Measurements from ENCODE around the gene ACSF2. TPM values are rescaled to one million over a fixed set of nuclear protein-coding genes. Genes with fewer than 3 reads are reported as not detected.

The ACSF2 gene
- polyA plus RNA-seq, 1 of the 3 experiments (the other 2 are of a cell fraction), result 46.6 TPM

DNA sequence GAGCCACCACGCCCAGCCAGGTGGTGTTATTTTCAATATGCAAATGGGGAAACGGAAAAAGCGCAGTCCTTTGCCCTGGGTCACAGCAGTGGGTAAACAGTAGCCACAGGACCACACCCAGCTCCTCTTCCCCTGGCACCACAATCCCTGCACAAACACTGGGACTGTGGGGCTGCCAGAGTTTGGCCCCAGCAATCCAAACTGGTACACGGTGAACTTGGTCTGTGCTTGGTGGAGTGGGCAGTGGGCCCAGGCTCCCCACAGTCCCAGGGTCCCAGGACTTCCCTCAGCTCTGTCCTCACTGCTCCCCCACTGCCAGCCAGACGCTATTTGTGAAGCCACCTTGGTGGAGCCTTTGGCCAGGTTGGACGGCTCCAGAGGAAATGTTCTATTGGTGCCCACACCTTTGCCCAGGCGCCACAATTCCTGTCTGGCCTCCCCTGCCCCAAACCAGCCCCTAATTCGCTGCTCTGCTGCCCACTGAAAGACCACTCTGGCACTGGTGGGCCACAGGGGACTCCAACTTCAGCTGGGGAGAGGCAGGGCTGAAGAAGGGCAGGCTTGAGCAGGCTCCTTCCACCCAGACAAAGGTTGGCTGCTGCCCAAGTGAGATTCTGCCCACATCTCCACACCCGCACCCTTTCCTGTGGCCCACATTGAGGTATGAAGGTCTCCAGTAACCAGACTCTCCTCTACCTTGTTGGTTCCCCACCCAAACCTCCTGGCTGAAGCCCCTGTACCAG, 40.5 kb downstream of the ACSF2 start:
- Histone ChIP-seq H3K27ac (ENCODE audit: low read depth in 2 of 2, low read length in 1 of 2) (no peak overlapping the region), H3K9me3 (no peaks in the 10 kb centered on the region), H4K20me1 (ENCODE audit: insufficient read depth) (no peaks in the 10 kb centered on the region; the same call in 1 of the 2 replicates), H3K4me1 (ENCODE audit: control insufficient read depth in 1 of 2, insufficient read depth in 2 of 2, low read depth in 1 of 2, low read length in 1 of 2) (peaks cover 0 to 17% of the 10 kb centered on the region in 2 experiments; a peak in 1 of 4 replicates), H3K9ac (no peak overlapping the region), H3K79me2 (ENCODE audit: insufficient read depth) (no peaks in the 10 kb centered on the region), H3K4me3 (ENCODE audit: low read depth in 2 of 2, low read length in 1 of 2) (no peak overlapping the region), H2AFZ (ENCODE audit: low read depth) (no peak overlapping the region), H3K36me3 (replicated peaks in 1 of 2; ENCODE audit: control insufficient read depth in 1 of 2, insufficient read depth in 2 of 2, low read length in 1 of 2) (peaks cover 0 to 2% of the 10 kb centered on the region in 2 experiments), H3K4me2 (no peak overlapping the region), H3F3A (replicated peaks; ENCODE audit: insufficient read depth) (no peaks in the 10 kb centered on the region), H3K9me2 (no peaks in the 10 kb centered on the region), H3K27me3 (ENCODE audit: insufficient read depth) (no peaks in the 10 kb centered on the region)
- no peak for DNase-seq
- TF ChIP-seq FOXJ3 (CRISPR knock-in tag; IDR thresholded peaks at IDR 0.05) (no peak), ZBTB33 (IDR thresholded peaks at IDR 0.05; ENCODE audit: borderline replicate concordance, low read depth) (no peak), YY1 (IDR thresholded peaks at IDR 0.05; ENCODE audit: low read depth) (no peak), JUND (IDR thresholded peaks at IDR 0.05) (no peak), RCOR1 (IDR thresholded peaks at IDR 0.05; ENCODE audit: low read length) (no peak), CTCF (IDR thresholded peaks at IDR 0.05) (no peak), RAD21 (IDR thresholded peaks at IDR 0.05; ENCODE audit: low read length) (no peak), GABPA (IDR thresholded peaks at IDR 0.05; ENCODE audit: low read depth) (no peak), NFIC (IDR thresholded peaks at IDR 0.05; ENCODE audit: borderline replicate concordance) (no peak)
- TF ChIP-seq, protein P1, sequence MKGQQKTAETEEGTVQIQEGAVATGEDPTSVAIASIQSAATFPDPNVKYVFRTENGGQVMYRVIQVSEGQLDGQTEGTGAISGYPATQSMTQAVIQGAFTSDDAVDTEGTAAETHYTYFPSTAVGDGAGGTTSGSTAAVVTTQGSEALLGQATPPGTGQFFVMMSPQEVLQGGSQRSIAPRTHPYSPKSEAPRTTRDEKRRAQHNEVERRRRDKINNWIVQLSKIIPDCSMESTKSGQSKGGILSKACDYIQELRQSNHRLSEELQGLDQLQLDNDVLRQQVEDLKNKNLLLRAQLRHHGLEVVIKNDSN (IDR thresholded peaks at IDR 0.05; ENCODE audit: borderline replicate concordance, low read depth), result no peak
- WGBS (ENCODE audit: low lambda C conversion rate), result 85% methylated on average over 6 of the region's 9 CpGs
- ChIA-PET POLR2A (no interaction called here), CTCF (interaction anchor here (1.0 to 5.2 kb wide), 7 partner anchors 9 to 267 kb away, joined by 3 to 53 read pairs (median 9); partner anchors contain the start of genes LRRC59 and RSAD1)

Measured in SK-N-SH (cell line).